Epithelial cell of esophagus (primary cell): Measurements from ENCODE around the gene PLA2G4A.
A peak's percentile ranks its signal among the peaks of the same experiment; 100 is the strongest.

ENCODE experiments used
- DNase-seq: peaks from one replicate; pipeline ENCODE4 v3.0.0; 2010; ENCODE audit warnings: low read depth
- H3K4me3 ChIP-seq: 2 replicates; pipeline ENCODE4 v1.5.1; 2011; ENCODE audit warnings: mild to moderate bottlenecking, low read length, control low read depth
- CTCF ChIP-seq: IDR thresholded peaks from 2 replicates; pipeline ENCODE4 v1.5.1; 2011; ENCODE audit warnings: low read depth, mild to moderate bottlenecking, low read length, control low read depth, inconsistent platforms; ENCODE audit not compliant: insufficient read depth; ENCODE audit errors: missing control alignments

PLA2G4A gene

GRCh38 chr1:186896211-186896610 is 67.5 kb downstream of the PLA2G4A start:
- DNase-seq: peak; percentile 78
- no peak for TF ChIP-seq CTCF

GRCh38 chr1:186897008-186897407 is 68.3 kb downstream of the PLA2G4A start:
- no peak overlapping the region for H3K4me3 ChIP-seq
- TF ChIP-seq CTCF: no peak
- no peak for DNase-seq

More at GRCh38 chr1:186896211-186896610, 67.5 kb downstream of the PLA2G4A start:
- H3K4me3 ChIP-seq: no peak overlapping the region

GRCh38 chr1:186899577-186899976 is 70.8 kb downstream of the PLA2G4A start:
- no peak for DNase-seq
- TF ChIP-seq CTCF: no peak

GRCh38 chr1:186899977-186900376 is 71.2 kb downstream of the PLA2G4A start:
- TF ChIP-seq CTCF: no peak
- no peak overlapping the region for H3K4me3 ChIP-seq
- no peak for DNase-seq

More at GRCh38 chr1:186899577-186899976, 70.8 kb downstream of the PLA2G4A start:
- H3K4me3 ChIP-seq: no peak overlapping the region

GRCh38 chr1:186900539-186901237 is 71.9 kb downstream of the PLA2G4A start:
- no peak for TF ChIP-seq CTCF
- no peak for DNase-seq
- no peak overlapping the region for H3K4me3 ChIP-seq

- no peak overlapping the region for H3K4me3 ChIP-seq
- no peak for DNase-seq
- TF ChIP-seq CTCF: no peak
Observed at GRCh38 chr1:186901631-186902030, 72.9 kb downstream of the PLA2G4A start.
